ENCODE measurements around the gene C9orf152. TPM values are rescaled to one million over a fixed set of nuclear protein-coding genes. Genes with fewer than 3 reads are reported as not detected.

The C9orf152 gene
- total and polyA plus RNA-seq, 2 of the 13 experiments (the other 11 are each of a cell fraction or from before 2014, with no cell fraction given): 0.24 to 0.48 TPM

DNA sequence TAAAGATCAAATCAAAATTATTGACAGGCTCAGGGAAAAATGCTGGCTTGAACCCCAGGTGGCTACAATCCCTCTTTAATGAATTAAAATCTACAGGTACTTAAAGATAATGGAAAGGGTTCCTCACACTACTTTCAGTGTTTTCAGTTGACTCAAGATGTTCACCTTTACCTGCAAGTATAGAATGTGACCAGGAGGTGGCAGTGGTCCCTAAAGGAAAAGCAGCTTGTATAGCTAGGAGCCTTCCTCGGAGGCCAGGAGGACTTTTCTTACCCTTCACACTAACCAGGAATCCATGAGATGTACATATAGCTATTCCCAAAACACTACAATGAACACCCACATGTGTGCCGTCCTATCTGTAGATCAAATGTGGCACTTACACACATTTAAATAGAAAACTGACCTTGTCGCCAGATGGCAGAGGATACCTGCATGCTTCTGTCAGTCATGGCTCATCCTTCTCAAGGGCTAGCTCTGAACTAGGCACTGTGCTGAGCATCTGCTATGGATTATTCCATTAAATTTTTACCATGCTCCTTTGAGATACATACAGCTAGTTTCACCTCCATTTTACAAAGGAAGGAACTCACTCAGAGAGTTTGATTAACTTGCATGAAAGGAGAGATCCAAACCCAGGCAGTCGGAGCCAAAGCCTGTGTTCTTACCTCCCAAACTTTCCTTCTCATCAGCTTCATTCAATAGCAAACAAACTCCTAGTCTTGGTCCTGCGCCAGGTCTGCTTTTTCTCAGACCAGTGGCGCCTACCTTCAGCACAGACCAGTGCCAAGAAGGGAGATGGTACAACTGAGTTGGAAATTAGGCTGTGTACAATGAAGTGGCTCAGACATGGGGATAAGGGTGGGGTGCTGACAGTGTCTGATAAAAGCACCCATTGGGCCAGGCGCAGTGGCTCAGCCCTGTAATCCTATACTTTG lies 24.5 kb downstream of the C9orf152 start (continued):
- TF ChIP-seq, protein P1, sequence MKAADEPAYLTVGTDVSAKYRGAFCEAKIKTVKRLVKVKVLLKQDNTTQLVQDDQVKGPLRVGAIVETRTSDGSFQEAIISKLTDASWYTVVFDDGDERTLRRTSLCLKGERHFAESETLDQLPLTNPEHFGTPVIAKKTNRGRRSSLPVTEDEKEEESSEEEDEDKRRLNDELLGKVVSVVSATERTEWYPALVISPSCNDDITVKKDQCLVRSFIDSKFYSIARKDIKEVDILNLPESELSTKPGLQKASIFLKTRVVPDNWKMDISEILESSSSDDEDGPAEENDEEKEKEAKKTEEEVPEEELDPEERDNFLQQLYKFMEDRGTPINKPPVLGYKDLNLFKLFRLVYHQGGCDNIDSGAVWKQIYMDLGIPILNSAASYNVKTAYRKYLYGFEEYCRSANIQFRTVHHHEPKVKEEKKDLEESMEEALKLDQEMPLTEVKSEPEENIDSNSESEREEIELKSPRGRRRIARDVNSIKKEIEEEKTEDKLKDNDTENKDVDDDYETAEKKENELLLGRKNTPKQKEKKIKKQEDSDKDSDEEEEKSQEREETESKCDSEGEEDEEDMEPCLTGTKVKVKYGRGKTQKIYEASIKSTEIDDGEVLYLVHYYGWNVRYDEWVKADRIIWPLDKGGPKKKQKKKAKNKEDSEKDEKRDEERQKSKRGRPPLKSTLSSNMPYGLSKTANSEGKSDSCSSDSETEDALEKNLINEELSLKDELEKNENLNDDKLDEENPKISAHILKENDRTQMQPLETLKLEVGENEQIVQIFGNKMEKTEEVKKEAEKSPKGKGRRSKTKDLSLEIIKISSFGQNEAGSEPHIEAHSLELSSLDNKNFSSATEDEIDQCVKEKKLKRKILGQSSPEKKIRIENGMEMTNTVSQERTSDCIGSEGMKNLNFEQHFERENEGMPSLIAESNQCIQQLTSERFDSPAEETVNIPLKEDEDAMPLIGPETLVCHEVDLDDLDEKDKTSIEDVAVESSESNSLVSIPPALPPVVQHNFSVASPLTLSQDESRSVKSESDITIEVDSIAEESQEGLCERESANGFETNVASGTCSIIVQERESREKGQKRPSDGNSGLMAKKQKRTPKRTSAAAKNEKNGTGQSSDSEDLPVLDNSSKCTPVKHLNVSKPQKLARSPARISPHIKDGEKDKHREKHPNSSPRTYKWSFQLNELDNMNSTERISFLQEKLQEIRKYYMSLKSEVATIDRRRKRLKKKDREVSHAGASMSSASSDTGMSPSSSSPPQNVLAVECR (CRISPR knock-in tag; IDR thresholded peaks at IDR 0.05; ENCODE audit: borderline replicate concordance): peak; percentile 37; the same call in 1 of the 2 replicates
- no peak for TF ChIP-seq TCF7L2 (IDR thresholded peaks at IDR 0.05; ENCODE audit: low read depth, low read length)
- 0 out of 2 replicates have a peak, but pooled peaks have one; percentile 68 for TF ChIP-seq ZSCAN31 (CRISPR knock-in tag; IDR thresholded peaks at IDR 0.05; ENCODE audit: low read depth)
- TF ChIP-seq ZC3H4 (CRISPR knock-in tag; IDR thresholded peaks at IDR 0.05; ENCODE audit: borderline replicate concordance): no peak
- TF ChIP-seq FOXA3 (CRISPR knock-in tag; IDR thresholded peaks at IDR 0.05): peak; percentile 34; the same call in 1 of the 2 replicates
- peak; percentile 55; the same call in 1 of the 2 replicates for TF ChIP-seq ZNF501 (CRISPR knock-in tag; IDR thresholded peaks at IDR 0.05)
- peak; percentile 93 for TF ChIP-seq RAD21 (CRISPR knock-in tag; IDR thresholded peaks at IDR 0.05)
- TF ChIP-seq, protein P2, sequence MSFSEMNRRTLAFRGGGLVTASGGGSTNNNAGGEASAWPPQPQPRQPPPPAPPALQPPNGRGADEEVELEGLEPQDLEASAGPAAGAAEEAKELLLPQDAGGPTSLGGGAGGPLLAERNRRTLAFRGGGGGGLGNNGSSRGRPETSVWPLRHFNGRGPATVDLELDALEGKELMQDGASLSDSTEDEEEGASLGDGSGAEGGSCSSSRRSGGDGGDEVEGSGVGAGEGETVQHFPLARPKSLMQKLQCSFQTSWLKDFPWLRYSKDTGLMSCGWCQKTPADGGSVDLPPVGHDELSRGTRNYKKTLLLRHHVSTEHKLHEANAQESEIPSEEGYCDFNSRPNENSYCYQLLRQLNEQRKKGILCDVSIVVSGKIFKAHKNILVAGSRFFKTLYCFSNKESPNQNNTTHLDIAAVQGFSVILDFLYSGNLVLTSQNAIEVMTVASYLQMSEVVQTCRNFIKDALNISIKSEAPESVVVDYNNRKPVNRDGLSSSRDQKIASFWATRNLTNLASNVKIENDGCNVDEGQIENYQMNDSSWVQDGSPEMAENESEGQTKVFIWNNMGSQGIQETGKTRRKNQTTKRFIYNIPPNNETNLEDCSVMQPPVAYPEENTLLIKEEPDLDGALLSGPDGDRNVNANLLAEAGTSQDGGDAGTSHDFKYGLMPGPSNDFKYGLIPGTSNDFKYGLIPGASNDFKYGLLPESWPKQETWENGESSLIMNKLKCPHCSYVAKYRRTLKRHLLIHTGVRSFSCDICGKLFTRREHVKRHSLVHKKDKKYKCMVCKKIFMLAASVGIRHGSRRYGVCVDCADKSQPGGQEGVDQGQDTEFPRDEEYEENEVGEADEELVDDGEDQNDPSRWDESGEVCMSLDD (CRISPR knock-in tag; IDR thresholded peaks at IDR 0.05; ENCODE audit: borderline replicate concordance): no peak
- no peak for TF ChIP-seq GABPA (IDR thresholded peaks at IDR 0.05; ENCODE audit: low read depth, low read length)
- TF ChIP-seq GABPA (CRISPR knock-in tag; IDR thresholded peaks at IDR 0.05; ENCODE audit: low read depth): no peak
- no peak for TF ChIP-seq PPARG (CRISPR knock-in tag; conservative IDR thresholded peaks at IDR 0.05)
- TF ChIP-seq, protein P3, sequence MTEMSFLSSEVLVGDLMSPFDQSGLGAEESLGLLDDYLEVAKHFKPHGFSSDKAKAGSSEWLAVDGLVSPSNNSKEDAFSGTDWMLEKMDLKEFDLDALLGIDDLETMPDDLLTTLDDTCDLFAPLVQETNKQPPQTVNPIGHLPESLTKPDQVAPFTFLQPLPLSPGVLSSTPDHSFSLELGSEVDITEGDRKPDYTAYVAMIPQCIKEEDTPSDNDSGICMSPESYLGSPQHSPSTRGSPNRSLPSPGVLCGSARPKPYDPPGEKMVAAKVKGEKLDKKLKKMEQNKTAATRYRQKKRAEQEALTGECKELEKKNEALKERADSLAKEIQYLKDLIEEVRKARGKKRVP (CRISPR knock-in tag; IDR thresholded peaks at IDR 0.05): no peak
- no peak for TF ChIP-seq ZNF547 (CRISPR knock-in tag; IDR thresholded peaks at IDR 0.05)
- TF ChIP-seq, protein P4, sequence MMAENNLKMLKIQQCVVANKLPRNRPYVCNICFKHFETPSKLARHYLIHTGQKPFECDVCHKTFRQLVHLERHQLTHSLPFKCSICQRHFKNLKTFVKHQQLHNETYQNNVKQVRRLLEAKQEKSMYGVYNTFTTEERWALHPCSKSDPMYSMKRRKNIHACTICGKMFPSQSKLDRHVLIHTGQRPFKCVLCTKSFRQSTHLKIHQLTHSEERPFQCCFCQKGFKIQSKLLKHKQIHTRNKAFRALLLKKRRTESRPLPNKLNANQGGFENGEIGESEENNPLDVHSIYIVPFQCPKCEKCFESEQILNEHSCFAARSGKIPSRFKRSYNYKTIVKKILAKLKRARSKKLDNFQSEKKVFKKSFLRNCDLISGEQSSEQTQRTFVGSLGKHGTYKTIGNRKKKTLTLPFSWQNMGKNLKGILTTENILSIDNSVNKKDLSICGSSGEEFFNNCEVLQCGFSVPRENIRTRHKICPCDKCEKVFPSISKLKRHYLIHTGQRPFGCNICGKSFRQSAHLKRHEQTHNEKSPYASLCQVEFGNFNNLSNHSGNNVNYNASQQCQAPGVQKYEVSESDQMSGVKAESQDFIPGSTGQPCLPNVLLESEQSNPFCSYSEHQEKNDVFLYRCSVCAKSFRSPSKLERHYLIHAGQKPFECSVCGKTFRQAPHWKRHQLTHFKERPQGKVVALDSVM (CRISPR knock-in tag; IDR thresholded peaks at IDR 0.05): peak; percentile 96
- no peak for TF ChIP-seq NCOR1 (IDR thresholded peaks at IDR 0.05; ENCODE audit: borderline replicate concordance, low read length)
- no peak for TF ChIP-seq CBX5 (CRISPR knock-in tag; IDR thresholded peaks at IDR 0.05; ENCODE audit: borderline replicate concordance)
- no peak for TF ChIP-seq MED8 (CRISPR knock-in tag; IDR thresholded peaks at IDR 0.05; ENCODE audit: insufficient replicate concordance)
- no peak for TF ChIP-seq ZNF577 (CRISPR knock-in tag; IDR thresholded peaks at IDR 0.05; ENCODE audit: borderline replicate concordance, low read depth)
- no peak for TF ChIP-seq POLR2AphosphoS2 (IDR thresholded peaks at IDR 0.05; ENCODE audit: low read depth, low read length)

Data from HepG2 (cell line).